ENCODE data around the gene CCDC87.

DNA sequence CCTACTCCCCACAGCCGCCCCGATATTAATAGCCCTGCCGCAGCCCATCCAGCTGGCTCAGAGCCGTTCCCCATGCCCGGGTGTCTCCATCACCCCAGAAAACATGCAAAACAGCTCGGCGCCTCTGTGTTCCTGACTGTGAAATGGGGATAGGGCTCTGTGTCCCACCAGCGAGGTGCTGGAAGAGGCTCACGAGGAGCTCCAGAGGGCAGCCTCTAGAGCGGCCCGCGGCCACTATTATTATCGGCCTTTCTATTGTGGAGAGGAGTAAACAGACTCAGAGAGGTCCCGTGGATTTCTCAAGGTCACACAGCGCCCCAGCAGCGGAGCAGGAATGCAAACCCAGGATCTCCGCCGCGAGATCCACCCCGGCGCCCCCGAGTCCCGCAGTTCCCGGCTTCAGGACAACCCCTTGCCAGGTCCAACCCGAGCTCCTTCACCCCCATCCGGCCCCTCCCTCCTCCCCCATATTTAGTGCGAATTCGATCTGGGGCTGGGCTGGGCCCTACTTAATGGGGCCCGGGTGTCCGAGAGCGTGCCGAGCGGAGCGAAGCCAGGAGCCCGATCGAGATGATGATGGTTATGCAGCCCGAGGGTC, 46.4 kb downstream of the CCDC87 start, which contains the start of gene ACTN3:
- TF ChIP-seq CTCF (IDR thresholded peaks at IDR 0.05; ENCODE audit: poor library complexity) = no peak
- no peak for TF ChIP-seq EZH2phosphoT487 (IDR thresholded peaks at IDR 0.05; ENCODE audit: low read depth, severe bottlenecking, unreplicated experiment)

Data from hepatocyte (in vitro differentiated cells).